ENCODE results near the gene SOX30.

SOX30 gene

GRCh38 chr5:157659868-157660660 is 7.8 kb upstream of the SOX30 start:
- no peak for DNase-seq (ENCODE audit: low spot score)

- no peak for DNase-seq (ENCODE audit: low spot score)
Measured at GRCh38 chr5:157658893-157659292, 6.7 kb upstream of the SOX30 start.

- no peak for DNase-seq (ENCODE audit: low spot score)
Measured at GRCh38 chr5:157657516-157657915, 5.3 kb upstream of the SOX30 start.

- no peak for DNase-seq (ENCODE audit: low spot score)
Measured at GRCh38 chr5:157651623-157652376, 438 bp downstream of the SOX30 start.

GRCh38 chr5:157650991-157651611 is 1.1 kb downstream of the SOX30 start:
- DNase-seq (ENCODE audit: low spot score), result no peak

- no peak for DNase-seq (ENCODE audit: low spot score)
Measured at GRCh38 chr5:157649101-157649500, 3.1 kb downstream of the SOX30 start.

GRCh38 chr5:157648275-157648990 is 3.8 kb downstream of the SOX30 start:
- DNase-seq (ENCODE audit: low spot score), result no peak

- no peak for DNase-seq (ENCODE audit: low spot score)
Measured at GRCh38 chr5:157640406-157641066, 11.7 kb downstream of the SOX30 start.

- no peak for DNase-seq (ENCODE audit: low spot score)
Measured at GRCh38 chr5:157630341-157630740, 21.9 kb downstream of the SOX30 start.

- DNase-seq (ENCODE audit: low spot score), result no peak
Measured at GRCh38 chr5:157626831-157627230, 25.4 kb downstream of the SOX30 start.

GRCh38 chr5:157624144-157624543 is 28.1 kb downstream of the SOX30 start:
- DNase-seq (ENCODE audit: low spot score), result no peak

- no peak for DNase-seq (ENCODE audit: low spot score)
Measured at GRCh38 chr5:157620776-157621175, 31.5 kb downstream of the SOX30 start.

- DNase-seq (ENCODE audit: low spot score), result no peak
Measured at GRCh38 chr5:157618191-157618765, 34.0 kb downstream of the SOX30 start.

- DNase-seq (ENCODE audit: low spot score), result no peak
Measured at GRCh38 chr5:157616785-157617184, 35.5 kb downstream of the SOX30 start.

GRCh38 chr5:157613385-157614245 is 38.6 kb downstream of the SOX30 start:
- DNase-seq (ENCODE audit: low spot score), result no peak

GRCh38 chr5:157612581-157612980 is 39.7 kb downstream of the SOX30 start:
- DNase-seq (ENCODE audit: low spot score), result no peak

GRCh38 chr5:157611571-157612476 is 40.4 kb downstream of the SOX30 start:
- no peak for DNase-seq (ENCODE audit: low spot score)

GRCh38 chr5:157610990-157611389 is 41.2 kb downstream of the SOX30 start:
- DNase-seq (ENCODE audit: low spot score), result no peak

- DNase-seq (ENCODE audit: low spot score), result no peak
Measured at GRCh38 chr5:157608972-157609565, 43.2 kb downstream of the SOX30 start.

Data from pons (tissue), 1 donor.